NCI-H2196 (cell line): Measurements from ENCODE around the gene TMEM163.
A peak's percentile ranks its signal among the peaks of the same experiment; 100 is the strongest.
"Not testable (repeated sequence)": the region's sequence is repeated elsewhere in the genome, so short reads cannot be mapped to it uniquely, and the experiment has no call there.

Source experiments
- DNase-seq: peaks from one replicate; lab custom pipeline; 2025; ENCODE audit not compliant: unreplicated experiment; lab: John Stamatoyannopoulos, UW

The TMEM163 gene

DNA sequence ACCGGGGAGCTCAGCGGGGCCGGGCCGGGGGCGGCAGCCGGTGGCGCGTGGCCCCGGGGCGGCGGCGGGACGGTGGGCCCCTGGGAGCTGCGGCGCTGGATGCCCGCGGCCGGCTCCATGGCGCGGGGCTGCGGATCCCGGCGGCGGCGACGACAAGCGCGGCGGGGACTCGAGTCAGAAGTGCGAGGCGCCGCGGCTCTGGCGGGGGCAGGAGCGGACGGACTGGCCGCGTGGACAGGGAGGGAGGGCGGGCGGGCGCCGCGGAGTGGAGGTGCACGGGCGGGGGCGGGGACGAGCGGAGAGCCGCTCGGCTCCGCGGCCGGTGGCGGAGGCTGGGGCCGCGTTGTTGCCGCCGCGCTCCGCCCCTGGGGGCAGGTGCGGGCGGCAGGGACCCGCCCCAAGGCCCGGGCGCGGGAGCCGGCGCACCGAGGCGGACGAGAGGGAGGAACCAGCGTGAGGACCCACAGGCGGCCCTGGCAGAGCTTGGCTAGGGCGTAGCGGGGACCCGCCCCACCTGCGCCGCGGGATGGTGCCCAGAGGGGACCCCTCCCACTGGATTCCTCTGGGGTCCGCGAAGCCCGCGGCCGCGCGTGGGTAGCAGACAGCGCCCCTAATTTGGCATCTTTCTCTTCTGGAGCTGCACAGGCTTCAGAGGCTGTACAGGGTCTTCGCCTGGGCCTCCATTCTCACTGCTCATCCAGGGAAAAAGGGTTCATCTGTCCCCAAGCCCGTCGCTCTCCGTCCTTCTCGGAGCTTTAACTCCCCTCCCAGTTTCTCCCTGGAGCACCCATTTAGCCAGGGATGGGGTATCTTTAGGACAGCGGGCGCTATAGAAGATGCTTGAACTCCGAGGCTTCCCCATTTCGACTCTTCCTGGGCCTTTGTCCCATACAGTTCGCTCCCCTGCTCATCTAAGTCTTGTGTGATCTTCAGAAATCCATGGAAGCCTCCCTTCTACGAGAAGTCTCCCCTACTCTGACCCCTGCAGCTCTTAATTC is at the start of gene TMEM163:
Gene TMEM163, minus strand, starts transcription at position 184 of the 998 bp plus-strand sequence.
- peak; percentile 47 for DNase-seq

DNA sequence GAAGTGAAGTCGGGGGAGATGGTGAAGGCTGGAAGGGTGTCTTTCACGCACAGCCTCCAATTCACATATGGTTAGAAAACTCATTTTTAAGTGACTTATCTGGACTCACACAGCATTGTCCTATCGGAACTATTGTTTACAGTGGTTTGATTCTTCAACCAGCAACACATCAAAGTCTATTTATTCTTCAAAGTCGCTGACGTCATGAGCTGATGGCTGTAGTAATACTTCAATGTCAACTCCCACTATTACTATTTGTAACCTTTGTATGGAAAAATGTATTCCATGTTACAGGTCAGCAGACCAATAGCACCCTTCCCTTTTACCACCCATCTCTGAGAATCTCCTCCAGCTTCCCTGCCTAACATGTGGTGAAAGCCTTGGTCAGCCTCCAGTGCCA is 47.8 kb upstream of the TMEM163 start:
- no peak for DNase-seq

DNA sequence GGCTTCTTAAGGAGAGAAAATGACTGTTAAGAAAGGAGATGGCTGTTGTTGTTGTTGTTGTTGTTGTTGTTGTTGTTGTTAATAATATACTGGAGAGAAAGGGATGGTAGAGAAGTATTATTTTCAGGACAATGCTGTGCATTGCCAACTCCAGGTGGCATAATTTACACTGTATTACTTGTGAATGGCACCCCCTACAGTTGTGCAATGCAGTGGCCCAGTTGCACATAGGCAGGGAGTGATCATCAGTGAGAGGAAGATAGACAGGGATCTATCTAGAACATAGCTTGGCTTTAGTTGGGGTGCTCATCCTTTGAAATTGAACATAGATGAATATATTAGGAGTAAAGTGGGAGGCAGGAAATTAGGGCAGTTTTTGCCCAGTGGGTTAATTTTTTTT is 47.2 kb upstream of the TMEM163 start:
- no peak for DNase-seq

GRCh38 chr2:134764164-134764563 is 45.4 kb upstream of the TMEM163 start:
- DNase-seq = no peak

DNA sequence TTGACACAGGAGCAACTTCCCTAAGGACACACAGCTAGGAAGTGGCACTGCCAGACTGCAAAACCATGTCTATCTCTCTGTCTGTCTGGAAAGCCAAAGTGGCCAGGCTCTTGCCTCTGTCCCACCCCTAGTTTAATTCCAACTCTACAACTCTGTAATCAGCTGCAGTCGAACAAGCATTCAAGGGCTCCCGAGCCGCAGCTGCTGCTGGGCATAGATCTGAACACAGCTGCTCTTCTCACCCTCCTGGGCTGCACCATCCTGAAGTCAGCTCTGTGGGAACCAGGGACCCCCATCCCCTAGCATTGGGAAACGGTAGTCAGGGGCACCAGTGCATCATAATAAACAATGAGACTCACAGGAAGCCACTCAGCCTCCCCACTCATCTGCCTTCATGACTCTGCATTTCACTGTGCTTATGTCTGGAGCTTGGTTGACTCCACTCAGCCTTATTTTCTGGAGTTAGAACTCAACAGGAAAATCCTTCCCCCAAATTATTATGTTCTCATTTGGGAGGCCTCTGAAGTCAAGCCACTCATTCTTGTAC is 44.4 kb upstream of the TMEM163 start:
- DNase-seq = no peak

GRCh38 chr2:134762508-134762907 is 43.7 kb upstream of the TMEM163 start:
- DNase-seq = no peak

DNA sequence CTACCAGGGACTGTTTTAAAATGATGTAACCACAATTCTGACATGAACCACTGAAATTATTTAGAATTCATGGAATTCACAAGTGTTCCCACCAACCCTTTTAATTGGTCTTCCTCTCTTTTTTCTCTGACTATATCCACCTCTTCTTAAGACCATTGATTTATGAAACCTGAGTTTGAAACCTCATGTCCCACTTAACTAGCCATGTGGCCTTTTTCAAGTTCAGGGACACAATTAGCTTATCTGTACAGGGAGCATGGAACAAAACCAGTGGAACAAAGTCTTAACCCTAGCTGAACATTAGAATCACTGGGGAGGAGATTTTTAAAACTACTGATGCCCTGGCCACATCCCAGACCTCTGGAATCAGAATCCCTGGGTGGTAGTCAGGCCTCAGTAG is 41.6 kb upstream of the TMEM163 start:
- DNase-seq = no peak

GRCh38 chr2:134758633-134759032 is 39.8 kb upstream of the TMEM163 start:
- no peak for DNase-seq

GRCh38 chr2:134751981-134752380 is 33.2 kb upstream of the TMEM163 start:
- not testable (repeated sequence) for DNase-seq

DNA sequence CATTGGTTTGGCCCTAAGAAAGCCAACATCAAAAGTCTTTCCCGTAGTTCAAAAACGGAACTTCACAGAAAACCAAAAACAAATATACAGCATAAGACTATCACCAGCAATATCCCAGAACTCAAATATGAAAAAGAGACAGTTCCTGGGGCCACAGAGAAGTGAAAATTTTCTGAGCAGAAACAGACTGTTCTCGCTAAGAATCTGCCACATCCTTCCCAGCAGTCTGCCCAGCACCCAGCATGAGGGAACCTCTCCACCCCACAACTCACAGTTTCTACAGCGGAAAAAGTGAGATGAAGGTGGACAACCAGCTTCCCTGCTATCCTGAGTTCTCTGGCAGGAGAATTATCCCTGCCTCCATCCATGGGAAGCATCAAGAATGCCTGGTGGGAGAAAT is 26.7 kb upstream of the TMEM163 start:
- DNase-seq = no peak

- no peak for DNase-seq
Measured at GRCh38 chr2:134745023-134745422, 26.2 kb upstream of the TMEM163 start.

DNA sequence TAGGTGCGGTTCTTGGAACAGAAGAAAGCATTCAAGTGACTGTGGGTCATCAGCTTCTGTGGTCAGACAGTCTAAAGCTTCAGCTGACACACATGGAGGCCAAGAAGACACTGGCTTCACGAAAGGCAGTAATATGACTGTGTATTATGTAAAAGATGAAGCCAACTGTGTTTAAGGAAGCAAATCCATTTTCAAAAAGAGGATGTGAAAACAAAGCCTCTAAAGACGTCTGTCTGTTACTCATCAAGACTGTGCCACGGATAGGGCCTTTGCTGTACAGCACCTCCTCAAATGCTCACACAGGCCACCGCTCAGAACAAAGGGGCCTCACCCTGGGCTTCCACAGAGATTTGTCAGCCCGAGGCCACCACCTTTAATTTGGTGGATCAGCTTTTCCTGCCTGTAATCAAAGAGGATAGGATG is 21.1 kb upstream of the TMEM163 start:
- DNase-seq = no peak

DNA sequence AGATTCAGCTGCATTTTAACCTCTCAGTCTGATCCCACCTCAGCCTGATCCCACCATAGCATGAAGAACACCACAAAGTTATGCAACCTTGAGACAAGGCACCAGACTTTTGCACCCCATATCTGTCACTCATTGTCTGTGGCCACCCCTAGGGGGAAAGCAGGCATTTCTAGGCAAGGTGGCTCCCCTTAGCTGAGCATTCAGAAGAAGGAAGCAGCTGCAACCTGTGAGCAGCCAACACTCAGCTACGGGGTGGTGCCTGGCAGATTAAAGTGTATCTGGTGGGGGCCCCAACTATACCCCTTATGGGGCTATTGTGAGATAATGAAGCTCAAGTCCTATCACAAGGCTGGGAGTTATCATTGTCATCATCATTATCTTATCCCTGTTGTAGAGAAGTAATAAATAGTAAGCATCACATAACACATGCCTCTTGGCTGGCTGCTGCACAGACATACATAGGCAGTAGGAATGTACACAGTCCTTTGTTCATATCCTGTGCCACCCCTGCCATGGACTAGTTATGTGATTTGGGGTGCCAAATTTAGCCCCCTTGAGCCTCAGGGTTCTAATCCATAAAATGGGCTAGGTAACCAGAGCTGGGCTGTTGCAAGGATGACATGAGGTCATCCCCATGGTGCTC is 20.6 kb upstream of the TMEM163 start:
- DNase-seq = no peak

GRCh38 chr2:134738141-134738870 is 19.5 kb upstream of the TMEM163 start:
- no peak for DNase-seq

GRCh38 chr2:134737671-134738070 is 18.9 kb upstream of the TMEM163 start:
- DNase-seq = no peak

DNA sequence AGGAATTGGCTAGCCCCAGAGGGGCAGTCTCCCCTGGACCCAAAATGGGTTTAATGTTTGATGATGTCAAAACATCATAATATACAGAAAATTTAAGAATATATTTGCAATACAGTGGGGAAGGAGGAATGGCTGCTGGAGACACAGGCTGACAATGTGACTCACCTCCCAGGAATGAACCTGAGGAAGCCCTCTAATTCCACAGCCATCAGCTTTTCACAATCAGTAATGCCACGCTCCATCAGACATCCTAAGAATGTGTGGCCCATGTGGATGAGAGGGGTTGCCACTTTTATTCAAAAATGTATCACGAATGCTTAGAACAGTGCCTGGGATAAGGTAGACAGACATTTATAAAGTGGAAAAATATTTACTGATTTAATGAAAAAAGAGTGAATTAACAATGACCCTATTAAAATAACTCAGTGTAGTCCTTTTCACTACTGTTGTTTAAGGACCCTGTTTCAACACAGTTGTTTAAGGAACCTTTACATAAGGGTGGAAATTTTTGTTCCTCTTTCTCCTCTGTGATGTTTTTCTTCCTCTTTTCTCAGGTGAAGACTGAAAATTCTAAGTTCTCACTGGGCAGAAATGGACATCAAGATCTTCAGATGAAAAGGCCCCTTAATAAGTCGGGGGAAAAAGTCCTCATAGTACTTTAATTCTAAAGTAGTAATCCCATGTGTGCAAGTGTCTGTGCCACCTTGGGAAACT is 17.5 kb upstream of the TMEM163 start:
- DNase-seq = no peak

GRCh38 chr2:134728163-134728562 is 9.4 kb upstream of the TMEM163 start:
- DNase-seq = no peak

DNA sequence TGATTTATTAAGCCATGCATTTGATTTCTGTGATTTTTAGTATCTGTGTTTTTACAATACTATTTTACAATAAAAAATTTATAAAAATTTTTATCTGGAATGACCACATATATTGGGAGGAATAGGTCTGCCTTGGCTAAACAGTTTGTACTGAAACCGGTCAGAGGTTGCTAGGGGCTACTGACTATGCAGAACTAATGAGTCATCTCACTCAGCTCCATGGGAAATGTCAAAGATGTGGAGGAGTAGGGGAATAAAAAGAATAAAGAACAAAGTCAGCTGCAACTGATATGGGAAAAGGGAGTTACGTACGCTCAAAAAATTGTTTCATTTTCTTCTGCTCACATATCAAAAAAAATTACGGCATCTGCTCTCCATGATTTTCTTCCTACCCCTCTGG is 8.6 kb upstream of the TMEM163 start:
- DNase-seq = no peak

DNA sequence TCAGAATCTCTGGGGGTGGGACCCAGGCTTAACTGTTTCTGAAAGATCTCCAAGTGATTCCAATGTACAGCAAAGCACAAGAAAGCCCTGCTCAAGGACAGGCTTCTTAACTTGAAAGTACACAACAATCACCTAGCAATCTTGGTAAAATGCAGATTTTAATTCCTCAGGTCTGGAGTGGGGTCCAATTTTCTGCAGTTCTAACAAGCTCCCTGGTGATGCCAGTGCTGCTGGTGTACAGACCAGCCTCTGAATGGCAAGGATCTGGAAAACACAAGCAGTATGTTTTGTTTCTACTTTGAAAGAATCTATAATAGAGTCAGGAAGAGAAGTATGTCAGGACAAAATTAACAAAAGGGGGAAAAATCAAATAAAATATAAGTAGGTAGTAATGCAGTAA is 7.8 kb upstream of the TMEM163 start:
- DNase-seq = no peak

DNA sequence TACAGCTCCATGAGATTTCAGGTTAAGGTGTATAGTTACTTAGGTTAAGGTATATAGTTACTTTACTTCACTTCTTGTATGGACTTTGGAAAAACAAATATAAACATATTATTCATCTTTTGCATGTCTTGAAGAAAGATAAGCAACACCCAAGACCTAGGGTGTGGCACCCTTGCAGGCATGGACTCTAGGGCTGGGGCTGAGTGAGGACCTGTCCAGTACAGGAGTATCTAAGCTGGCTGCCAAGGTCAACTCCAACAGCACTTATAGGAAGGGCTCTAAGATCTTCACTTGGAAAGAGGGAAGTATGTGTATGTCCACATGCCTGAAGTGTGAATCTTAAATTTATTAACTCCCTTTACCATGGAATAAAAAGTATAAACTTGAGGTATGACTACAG is 7.1 kb upstream of the TMEM163 start:
- no peak for DNase-seq

DNA sequence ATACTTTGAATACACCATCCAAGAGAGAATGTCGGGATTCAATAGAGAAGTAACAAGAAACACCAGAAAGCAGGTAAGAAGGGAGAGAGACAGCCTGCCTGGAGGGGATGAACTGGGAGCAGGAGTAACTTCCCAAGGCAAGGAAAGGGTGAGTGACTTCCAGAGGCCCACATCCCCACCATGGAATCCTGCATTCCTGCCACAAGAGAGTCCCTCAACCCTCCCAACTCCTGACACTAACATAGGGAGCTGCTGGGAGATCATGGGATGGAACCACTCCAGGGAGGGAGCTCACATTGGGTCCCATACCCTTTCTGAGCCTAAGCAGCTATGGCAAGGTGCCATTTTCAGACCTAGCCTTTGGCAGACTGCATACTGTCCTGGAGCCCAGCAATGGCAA is 5.5 kb upstream of the TMEM163 start:
- no peak for DNase-seq
